K562 (cell line): ENCODE data around the gene KLB. TPM values are rescaled to one million over a fixed set of nuclear protein-coding genes. Genes with fewer than 3 reads are reported as not detected.
"Not testable (repeated sequence)": the region's sequence is repeated elsewhere in the genome, so short reads cannot be mapped to it uniquely, and the experiment has no call there.

ENCODE experiments used
- ATAC-seq: fragments of 200-7000 bp; cut with Tn5 transposase; 3 replicates; pipeline ENCODE4 v1.9.1; 2020; ENCODE audit warnings: moderate library complexity
- BruUV-seq: library from RNA; stranded (reverse); fragments of 400-500 nt; replicated peaks from 2 replicates; lab custom pipeline; 2021; lab: Mats Ljungman, UMichigan
- CTCF ChIA-PET: fragments of 300-600 bp; formaldehyde crosslinking; extraction: SDS; loops from one replicate; lab custom pipeline; 2021; ENCODE audit warnings: low intra/inter-chr PET ratio; lab: Yijun Ruan, JAX
- POLR2A ChIA-PET: fragments of 300-600, 350-650 bp; sonication (Branson Sonifier 250); formaldehyde crosslinking; extraction: SDS; loops from one replicate; lab custom pipeline; 2021; ENCODE audit warnings: antibody characterized with exemption, inconsistent platforms; lab: Yijun Ruan, JAX
- DNase-seq, 4 experiments: peaks; one replicate each; pipeline versions ENCODE4 v3.0.0 to v3.0.0-alpha.2; 2011 to 2018; ENCODE audit warnings: low spot score in 3 of 4, mixed read lengths in 3 of 4; ENCODE audit errors: extremely low read depth in 1 of 4
- FAIRE-seq: peaks from 2 replicates; lab custom pipeline; 2011; peaks lifted over from hg19 to GRCh38; lab: Jason Lieb, UNC
- H2AFZ ChIP-seq: 2 replicates; pipeline ENCODE4 v1.6.0; 2011; ENCODE audit warnings: low read depth, low read length, control low read depth, inconsistent platforms
- H3K27ac ChIP-seq: fragments of 200-600 bp; 3 replicates; pipeline ENCODE4 v1.8.0; 2011; ENCODE audit warnings: low read depth, mild to moderate bottlenecking, control low read depth, inconsistent platforms, low read length, moderate library complexity, mixed read lengths; ENCODE audit errors: extremely low read depth
- H3K27me3 ChIP-seq, 2 experiments: fragments of 300-600 bp in 1 of 2; 2 replicates in 1 of 2; 3 replicates in 1 of 2; pipeline versions ENCODE4 v1.6.0 to v1.8.0; 2011; ENCODE audit warnings: inconsistent platforms in 2 of 2, low read length in 2 of 2, mild to moderate bottlenecking in 1 of 2, mixed read lengths in 1 of 2, moderate library complexity in 1 of 2; ENCODE audit not compliant: control insufficient read depth in 2 of 2, insufficient read depth in 2 of 2
- H3K36me3 ChIP-seq: fragments of 300-600 bp; 3 replicates; pipeline ENCODE4 v1.8.0; 2011; ENCODE audit warnings: mild to moderate bottlenecking, low read length, inconsistent platforms; ENCODE audit not compliant: control insufficient read depth, insufficient read depth
- H3K4me1 ChIP-seq, 2 experiments: fragments of 200-600 bp in 1 of 2; replicated peaks in 1 of 2; 2 replicates in 1 of 2; 3 replicates in 1 of 2; pipeline versions ENCODE4 v1.5.1 to v1.8.0; 2011; ENCODE audit warnings: inconsistent platforms in 2 of 2, low read length in 2 of 2, mild to moderate bottlenecking in 1 of 2, mixed read lengths in 1 of 2, moderate library complexity in 1 of 2; ENCODE audit not compliant: control insufficient read depth in 2 of 2, insufficient read depth in 2 of 2
- H3K4me2 ChIP-seq: 2 replicates; pipeline ENCODE4 v1.6.1; 2011; ENCODE audit warnings: low read length, control low read depth, inconsistent platforms, mixed read lengths; ENCODE audit not compliant: insufficient read depth
- H3K4me3 ChIP-seq: fragments of 200-600 bp; sonication (generic), shearing (Covaris generic); 2 replicates; pipeline ENCODE4 v1.5.1; 2016; ENCODE audit warnings: control low read depth, inconsistent platforms
- H3K79me2 ChIP-seq: fragments of 200-600 bp; 3 replicates; pipeline ENCODE4 v1.8.0; 2011; ENCODE audit warnings: low read length, inconsistent platforms; ENCODE audit not compliant: control insufficient read depth, insufficient read depth
- H3K9ac ChIP-seq, 2 experiments: 2 replicates each; pipeline versions ENCODE4 v1.6.0 to v1.6.1; 2011; ENCODE audit warnings: low read depth in 2 of 2, low read length in 2 of 2, control low read depth in 1 of 2, inconsistent platforms in 1 of 2, mild to moderate bottlenecking in 1 of 2, mixed read lengths in 1 of 2; ENCODE audit not compliant: insufficient read depth in 1 of 2
- H3K9me1 ChIP-seq: one replicate; pipeline ENCODE4 v1.6.0; 2011; ENCODE audit warnings: inconsistent platforms, mild to moderate bottlenecking, low read length, moderate library complexity; ENCODE audit not compliant: control insufficient read depth, insufficient read depth
- H3K9me3 ChIP-seq: replicated peaks from 2 replicates; pipeline ENCODE4 v1.5.1; 2011; ENCODE audit warnings: low read depth, low read length, inconsistent platforms; ENCODE audit not compliant: control insufficient read depth, insufficient read depth
- H4K20me1 ChIP-seq: replicated peaks from 2 replicates; pipeline ENCODE4 v1.6.1; 2011; ENCODE audit warnings: low read length, inconsistent platforms, mixed read lengths; ENCODE audit not compliant: control insufficient read depth, insufficient read depth
- NFIC ChIP-seq: fragments of 450-650 bp; IDR thresholded peaks from 2 replicates; pipeline ENCODE4 v1.6.1; 2017; ENCODE audit warnings: mild to moderate bottlenecking, inconsistent platforms
- NFIX ChIP-seq: fragments of 250-450 bp; sonication (Bioruptor Pico); IDR thresholded peaks from 2 replicates; pipeline ENCODE4 v1.4.0; 2020; ENCODE audit warnings: low read depth, mild to moderate bottlenecking, moderate library complexity
- PKNOX1 ChIP-seq: fragments of 450-650 bp; IDR thresholded peaks from 2 replicates; pipeline ENCODE4 v1.6.1; 2016
- ZNF316 ChIP-seq: fragments of 450-650 bp; IDR thresholded peaks from 2 replicates; pipeline ENCODE4 v1.6.1; 2016
- WGBS: fragments of 100-300 bp; shearing (Covaris generic); methylation state at CpG from one replicate; pipeline ENCODE4 v1.1.6; 2016; ENCODE audit warnings: low coverage, mixed read lengths; ENCODE audit not compliant: insufficient coverage; ENCODE audit errors: missing lambda C conversion rate; 5-methylcytosine and 5-hydroxymethylcytosine counted together
- in situ Hi-C: fragments of 300-500 bp; cut with MboI; formaldehyde crosslinking; loops from 4 replicates; pipeline ENCODE4 v1.15.0; 2018; ENCODE audit warnings: inconsistent platforms, mixed read lengths
- intact Hi-C: fragments of 100-400 bp; cut with micrococcal nuclease; formaldehyde crosslinking; loops from 2 replicates; pipeline ENCODE4 v1.14.2; 2022
- polyA plus RNA-seq, 8 experiments: library from polyadenylated mRNA; depleted of rRNA in 4 of 8; stranded (reverse) in 5 of 8; unstranded in 3 of 8; fragments of >200 nt; fragmentation: Nextera tagmentation in 2 of 8; fragmentation: Illumina TruSeq in 1 of 8; extraction: Ambion mirVana in 2 of 8; extraction: Trizol in 1 of 8; gene quantifications; 2 replicates each; pipeline versions ENCODE4 v1.2.1 to v1.2.3, GENCODE V29; 2011 to 2014; ENCODE audit warnings: inconsistent platforms in 1 of 8, missing spikeins in 1 of 8
- total RNA-seq, 7 experiments: library from RNA; depleted of rRNA in 6 of 7; stranded (reverse); fragments of >200 nt in 6 of 7; fragmentation: Illumina TruSeq in 2 of 7; extraction: Trizol in 2 of 7; gene quantifications; 2 replicates each; pipeline versions ENCODE4 v1.2.1 to v1.2.3, GENCODE V29; 2011 to 2021; ENCODE audit warnings: low replicate concordance in 1 of 7

The KLB gene
- total and polyA plus RNA-seq, 9 of the 15 experiments (the other 6 are each of a cell fraction or from before 2014, with no cell fraction given), result 0.04 to 0.13 TPM; not detected in 7

DNA sequence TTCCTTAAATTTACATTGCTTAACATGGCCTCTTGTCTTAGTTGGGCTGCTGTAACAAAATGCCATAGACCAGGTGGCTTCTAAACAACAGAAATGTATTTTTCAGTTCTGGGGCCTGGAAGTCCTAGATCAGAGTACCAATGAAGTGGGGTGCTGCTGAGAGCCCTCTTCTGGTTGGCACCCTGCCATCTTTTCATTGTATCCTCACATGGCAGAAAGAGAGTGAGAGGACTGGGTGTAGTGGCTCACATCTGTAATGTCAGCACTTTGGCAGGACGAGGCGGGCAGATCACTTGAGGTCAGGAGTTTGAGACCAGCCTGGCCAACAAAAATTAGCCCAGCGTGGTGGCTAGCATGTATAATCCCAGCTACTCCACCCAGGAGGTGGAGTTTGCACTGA is 12.0 kb upstream of the KLB start:
- intact Hi-C loops, result no loop called here
- no peaks in the 10 kb centered on the region for H3K79me2 ChIP-seq
- BruUV-seq, result no TSS peak
- CTCF ChIA-PET, result no interaction called here
- POLR2A ChIA-PET, result interaction anchor here (0.6 to 1.8 kb wide), 3 partner anchors 10 to 423 kb away, joined by 3 to 4 read pairs (median 4); no protein-coding TSS in a partner anchor
- no peaks in the 10 kb centered on the region; a peak in 1 of 5 replicates for H3K4me1 ChIP-seq
- H2AFZ ChIP-seq, result no peak overlapping the region
- H3K4me3 ChIP-seq, result no peak overlapping the region
- 38% methylated on average over 3 of the region's 3 CpGs for WGBS
- no peak overlapping the region for H3K27ac ChIP-seq
- no peak overlapping the region for H3K4me2 ChIP-seq
- no peaks in the 10 kb centered on the region for H3K9me3 ChIP-seq
- FAIRE-seq, result no peak
- no peaks in the 10 kb centered on the region for H4K20me1 ChIP-seq
- peaks cover 0 to 3% of the 10 kb centered on the region in 2 experiments; a peak in 3 of 5 replicates for H3K27me3 ChIP-seq
- H3K9me1 ChIP-seq, result no peaks in the 10 kb centered on the region
- DNase-seq, result no peak
- H3K36me3 ChIP-seq, result no peaks in the 10 kb centered on the region
- in situ Hi-C loops, result no loop called here
- no peak overlapping the region for H3K9ac ChIP-seq
- TF ChIP-seq ZNF316, result peak; percentile 39; the same call in 1 of the 2 replicates
- TF ChIP-seq PKNOX1, result no peak
- peak; percentile 47 for TF ChIP-seq NFIX
- TF ChIP-seq NFIC, result peak; percentile 87
- TF ChIP-seq, all 486 proteins: peak for 3
- no peak for ATAC-seq

GRCh38 chr4:39401640-39402039 is 5.1 kb upstream of the KLB start:
- DNase-seq, H3K27me3 ChIP-seq, POLR2A ChIA-PET, H2AFZ ChIP-seq, H3K4me1 ChIP-seq, in situ Hi-C loops, H3K36me3 ChIP-seq, BruUV-seq, CTCF ChIA-PET, H3K4me2 ChIP-seq, intact Hi-C loops, H3K9ac ChIP-seq, H3K9me3 ChIP-seq, H3K9me1 ChIP-seq, ATAC-seq, H3K4me3 ChIP-seq, H3K27ac ChIP-seq, H4K20me1 ChIP-seq, FAIRE-seq, H3K79me2 ChIP-seq: not testable (repeated sequence)
- WGBS, result 33% methylated on average over 5 of the region's 6 CpGs
